Measurements from ENCODE around the gene FRMPD4.
A peak's percentile ranks its signal among the peaks of the same experiment; 100 is the strongest.

Gene FRMPD4

GRCh38 chrX:12434493-12434892 lies 296.2 kb downstream of the FRMPD4 start:
- TF ChIP-seq CTCF (IDR thresholded peaks at IDR 0.05; ENCODE audit: low read depth, low read length, missing control alignments), result no peak
- no peak for DNase-seq (ENCODE audit: low read depth)
- no peak overlapping the region for H3K4me3 ChIP-seq (ENCODE audit: low read depth, low read length)

GRCh38 chrX:12439416-12439815 lies 301.1 kb downstream of the FRMPD4 start:
- no peak for DNase-seq (ENCODE audit: low read depth)
- no peak overlapping the region for H3K4me3 ChIP-seq (ENCODE audit: low read depth, low read length)
- no peak for TF ChIP-seq CTCF (IDR thresholded peaks at IDR 0.05; ENCODE audit: low read depth, low read length, missing control alignments)

- H3K4me3 ChIP-seq (ENCODE audit: low read depth, low read length), result no peak overlapping the region
- no peak for TF ChIP-seq CTCF (IDR thresholded peaks at IDR 0.05; ENCODE audit: low read depth, low read length, missing control alignments)
- no peak for DNase-seq (ENCODE audit: low read depth)
Measured at GRCh38 chrX:12440246-12440645, 302.0 kb downstream of the FRMPD4 start.

- no peak for TF ChIP-seq CTCF (IDR thresholded peaks at IDR 0.05; ENCODE audit: low read depth, low read length, missing control alignments)
- no peak for DNase-seq (ENCODE audit: low read depth)
- no peak overlapping the region for H3K4me3 ChIP-seq (ENCODE audit: low read depth, low read length)
Measured at GRCh38 chrX:12441381-12442128, 303.3 kb downstream of the FRMPD4 start.

DNA sequence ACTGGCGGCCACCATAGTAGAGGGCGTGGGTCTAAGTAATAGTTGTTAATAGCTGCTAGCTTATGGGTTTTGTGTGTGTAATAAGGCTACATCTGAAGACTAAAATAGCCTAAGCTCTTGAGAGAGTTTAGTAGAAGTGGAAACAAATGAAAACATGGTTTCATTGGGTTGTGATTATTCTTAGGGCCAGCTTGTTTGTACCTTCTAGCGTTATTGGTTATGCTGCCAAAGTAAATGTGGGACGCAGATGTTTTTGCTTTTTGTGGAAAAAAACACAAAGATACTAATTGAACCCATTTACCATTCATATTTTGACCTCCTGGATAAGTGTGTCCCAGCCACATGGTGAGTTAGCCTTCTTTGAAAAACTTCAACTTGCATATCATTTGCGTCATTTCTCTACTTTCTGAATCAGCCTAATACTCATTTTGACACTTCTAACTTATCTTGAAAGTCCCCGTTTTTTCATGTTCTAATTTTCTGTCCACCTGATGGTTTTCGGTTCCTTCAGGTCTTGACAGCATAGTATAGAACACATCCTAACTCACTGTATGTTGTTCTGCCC lies 305.3 kb downstream of the FRMPD4 start:
- no peak for TF ChIP-seq CTCF (IDR thresholded peaks at IDR 0.05; ENCODE audit: low read depth, low read length, missing control alignments)
- H3K4me3 ChIP-seq (ENCODE audit: low read depth, low read length), result no peak overlapping the region
- peak; percentile 22 for DNase-seq (ENCODE audit: low read depth)

- TF ChIP-seq CTCF (IDR thresholded peaks at IDR 0.05; ENCODE audit: low read depth, low read length, missing control alignments), result no peak
- H3K4me3 ChIP-seq (ENCODE audit: low read depth, low read length), result no peak overlapping the region
- no peak for DNase-seq (ENCODE audit: low read depth)
Measured at GRCh38 chrX:12446342-12447075, 308.2 kb downstream of the FRMPD4 start.

Data from GM12864 (cell line).